HCT116 (cell line): ENCODE results near the gene MYADML2.

Source experiments
- ATF3 ChIP-seq: IDR thresholded peaks from 2 replicates; pipeline ENCODE4 v1.6.1; 2012
- CTCF ChIP-seq, 3 experiments: fragments of 200-600 bp in 1 of 3; sonication (generic) in 1 of 3; IDR thresholded peaks in 2 of 3; conservative IDR thresholded peaks in 1 of 3; 2 replicates each; pipeline ENCODE4 v1.5.1; 2012 to 2017; ENCODE audit warnings: low read depth in 2 of 3, low read length in 2 of 3, antibody characterized with exemption in 1 of 3, borderline replicate concordance in 1 of 3, control low read depth in 1 of 3, mild to moderate bottlenecking in 1 of 3, mixed read lengths in 1 of 3, mixed run types in 1 of 3, moderate library complexity in 1 of 3; ENCODE audit not compliant: insufficient read depth in 1 of 3
- EZH2 ChIP-seq: fragments of 200-600 bp; sonication (generic); IDR thresholded peaks from 2 replicates; pipeline ENCODE4 v1.6.1; 2017; ENCODE audit warnings: antibody characterized with exemption, mixed run types
- POLR2A ChIP-seq: IDR thresholded peaks from 2 replicates; pipeline ENCODE4 v1.7.0; 2011; ENCODE audit warnings: borderline replicate concordance; ENCODE audit not compliant: insufficient read depth, insufficient read length; ENCODE audit errors: extremely low read depth
- POLR2AphosphoS5 ChIP-seq: IDR thresholded peaks from 2 replicates; pipeline ENCODE4 v1.6.1; 2011; ENCODE audit warnings: mild to moderate bottlenecking, low read depth, low read length, moderate library complexity

GRCh38 chr17:81924557-81925532 lies 22.2 kb downstream of the MYADML2 start:
- no peak for TF ChIP-seq ATF3
- no peak for TF ChIP-seq POLR2AphosphoS5
- TF ChIP-seq EZH2, result no peak
- TF ChIP-seq CTCF (IDR thresholded peaks at IDR 0.05 in 2 of 3, conservative IDR thresholded peaks at IDR 0.05 in 1 of 3; ENCODE audit: borderline replicate concordance in 1 of 3, insufficient read depth in 1 of 3, low read depth in 2 of 3, low read length in 2 of 3), result no peak
- TF ChIP-seq POLR2A, result no peak
